ENCODE results near the gene MTR.

Gene MTR

GRCh38 chr1:236800002-236800620, 5.0 kb downstream of the MTR start:
- no peak for DNase-seq

GRCh38 chr1:236800623-236801022, 5.5 kb downstream of the MTR start:
- CTCF ChIA-PET = interaction anchor here (1.0 to 2.0 kb wide), 4 partner anchors 10 to 47 kb away, joined by 4 to 5 read pairs (median 5); no protein-coding TSS in a partner anchor
- POLR2A ChIA-PET = no interaction called here
- no peak overlapping the region for H3K27ac ChIP-seq (ENCODE audit: insufficient read depth in 1 of 2, low read depth in 1 of 2, low read length in 2 of 2, poor library complexity in 1 of 2, severe bottlenecking in 2 of 2)

More at GRCh38 chr1:236800002-236800620, 5.0 kb downstream of the MTR start:
- 71% methylated on average over 4 of the region's 5 CpGs for WGBS (ENCODE audit: insufficient coverage)
- Histone ChIP-seq H3K27ac (ENCODE audit: insufficient read depth in 1 of 2, low read depth in 1 of 2, low read length in 2 of 2, poor library complexity in 1 of 2, severe bottlenecking in 2 of 2) (no peak overlapping the region), H3K4me3 (ENCODE audit: control insufficient read depth in 1 of 7, extremely low read depth in 1 of 7, insufficient read depth in 4 of 7, low read depth in 2 of 7, low read length in 6 of 7) (no peak overlapping the region), H3K27me3 (replicated peaks in 2 of 5; ENCODE audit: control insufficient read depth in 4 of 5, insufficient read depth in 5 of 5, low read length in 4 of 5) (no peaks in the 10 kb centered on the region), H3K9me3 (ENCODE audit: control extremely low read depth in 1 of 5, control insufficient read depth in 4 of 5, insufficient read depth in 2 of 5, low read depth in 1 of 5, low read length in 4 of 5) (no peaks in the 10 kb centered on the region), H3K4me1 (ENCODE audit: control extremely low read depth in 1 of 4, control insufficient read depth in 4 of 4, insufficient read depth in 4 of 4, low read length in 3 of 4) (peaks cover 0 to 27% (median 8%) of the 10 kb centered on the region in 4 experiments), H3K36me3 (ENCODE audit: control insufficient read depth in 4 of 4, insufficient read depth in 4 of 4, low read length in 3 of 4) (peaks cover under 1 to 26% (median 11%) of the 10 kb centered on the region in 4 experiments)
- CTCF ChIA-PET = interaction anchor here (1.0 to 2.0 kb wide), 4 partner anchors 10 to 46 kb away, joined by 3 to 5 read pairs (median 4); no protein-coding TSS in a partner anchor
- POLR2A ChIA-PET = no interaction called here

DNA sequence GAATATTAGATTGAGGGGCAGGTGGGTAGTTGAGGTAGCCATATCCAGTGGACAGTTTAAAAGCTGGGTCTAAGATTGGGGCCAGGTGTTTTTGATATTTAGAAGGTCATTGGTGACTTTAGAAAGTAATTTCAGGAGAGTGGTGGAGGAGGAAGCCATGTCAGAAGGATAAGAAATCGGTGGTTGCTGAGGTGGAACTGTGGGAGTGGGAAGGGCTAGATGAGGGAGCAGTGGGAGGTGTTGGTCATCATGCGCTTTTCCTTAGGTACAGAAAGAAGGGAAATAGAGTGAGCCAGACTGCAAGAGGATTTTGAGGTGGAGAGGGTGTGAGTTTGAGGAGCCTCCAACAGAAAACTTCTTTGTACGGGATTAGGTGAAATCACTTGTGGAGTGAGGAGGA, 7.2 kb downstream of the MTR start:
- ChIA-PET CTCF (no interaction called here), POLR2A (no interaction called here)
- WGBS (ENCODE audit: insufficient coverage) = 90% methylated on average over 2 of the region's 3 CpGs

More at GRCh38 chr1:236800623-236801022, 5.5 kb downstream of the MTR start:
- Histone ChIP-seq H3K4me1 (ENCODE audit: control extremely low read depth in 1 of 4, control insufficient read depth in 4 of 4, insufficient read depth in 4 of 4, low read length in 3 of 4) (peaks cover 0 to 22% (median 6%) of the 10 kb centered on the region in 4 experiments), H3K27me3 (replicated peaks in 2 of 5; ENCODE audit: control insufficient read depth in 4 of 5, insufficient read depth in 5 of 5, low read length in 4 of 5) (no peaks in the 10 kb centered on the region), H3K36me3 (ENCODE audit: control insufficient read depth in 4 of 4, insufficient read depth in 4 of 4, low read length in 3 of 4) (peaks cover 6 to 31% (median 14%) of the 10 kb centered on the region in 4 experiments), H3K4me3 (ENCODE audit: control insufficient read depth in 1 of 7, extremely low read depth in 1 of 7, insufficient read depth in 4 of 7, low read depth in 2 of 7, low read length in 6 of 7) (no peak overlapping the region), H3K9me3 (ENCODE audit: control extremely low read depth in 1 of 5, control insufficient read depth in 4 of 5, insufficient read depth in 2 of 5, low read depth in 1 of 5, low read length in 4 of 5) (no peaks in the 10 kb centered on the region)
- DNase-seq = no peak

DNA sequence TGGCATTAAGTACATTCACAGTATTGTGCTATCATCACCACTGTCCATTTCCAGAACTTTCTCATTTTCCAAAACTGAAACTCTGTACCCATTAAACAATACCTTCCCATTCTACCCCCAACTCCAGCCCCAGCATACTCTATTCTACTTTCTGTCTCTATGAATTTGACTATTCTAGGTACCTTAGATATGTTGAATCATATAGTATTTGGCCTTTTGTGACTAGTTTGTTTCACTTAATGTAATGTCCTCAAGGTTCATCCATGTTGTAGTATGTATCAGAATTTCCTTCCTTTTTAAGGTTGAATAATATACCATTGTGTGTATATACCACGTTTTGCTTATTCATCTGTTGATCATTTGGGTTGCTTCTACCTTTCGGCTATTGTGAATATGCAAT, 11.5 kb downstream of the MTR start:
- CTCF ChIA-PET = no interaction called here

More for the DNA sequence above, 7.2 kb downstream of the MTR start:
- Histone ChIP-seq H3K9me3 (ENCODE audit: control extremely low read depth in 1 of 5, control insufficient read depth in 4 of 5, insufficient read depth in 2 of 5, low read depth in 1 of 5, low read length in 4 of 5) (no peaks in the 10 kb centered on the region), H3K4me3 (ENCODE audit: control insufficient read depth in 1 of 7, extremely low read depth in 1 of 7, insufficient read depth in 4 of 7, low read depth in 2 of 7, low read length in 6 of 7) (no peak overlapping the region), H3K36me3 (ENCODE audit: control insufficient read depth in 4 of 4, insufficient read depth in 4 of 4, low read length in 3 of 4) (peaks cover 12 to 37% (median 21%) of the 10 kb centered on the region in 4 experiments), H3K27me3 (replicated peaks in 2 of 5; ENCODE audit: control insufficient read depth in 4 of 5, insufficient read depth in 5 of 5, low read length in 4 of 5) (no peaks in the 10 kb centered on the region), H3K4me1 (ENCODE audit: control extremely low read depth in 1 of 4, control insufficient read depth in 4 of 4, insufficient read depth in 4 of 4, low read length in 3 of 4) (peaks cover 0 to 9% (median 3%) of the 10 kb centered on the region in 4 experiments), H3K27ac (ENCODE audit: insufficient read depth in 1 of 2, low read depth in 1 of 2, low read length in 2 of 2, poor library complexity in 1 of 2, severe bottlenecking in 2 of 2) (no peak overlapping the region)
- DNase-seq = no peak

DNA sequence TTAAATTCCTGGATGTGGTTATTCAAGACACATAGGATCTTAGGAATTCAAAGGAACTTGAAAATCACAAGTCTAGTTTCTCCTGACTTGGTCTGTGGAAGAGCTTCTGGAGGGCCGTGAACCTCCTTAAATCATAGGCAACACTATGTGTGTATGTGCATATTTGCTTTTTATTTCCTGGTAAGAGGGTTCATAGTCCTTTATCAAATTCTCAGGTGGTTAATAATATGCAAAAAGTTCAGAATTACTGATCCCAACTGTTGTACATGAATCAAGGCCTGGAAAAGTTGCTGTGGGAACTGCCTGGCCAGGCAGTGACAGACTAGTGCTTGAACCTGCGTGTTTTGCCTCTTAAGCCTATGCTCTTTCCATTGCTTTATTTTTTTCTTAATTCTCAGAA, 12.9 kb downstream of the MTR start:
- Histone ChIP-seq H3K4me1 (ENCODE audit: control extremely low read depth in 1 of 4, control insufficient read depth in 4 of 4, insufficient read depth in 4 of 4, low read length in 3 of 4) (peaks cover 0 to 25% (median 4%) of the 10 kb centered on the region in 4 experiments), H3K27me3 (replicated peaks in 2 of 5; ENCODE audit: control insufficient read depth in 4 of 5, insufficient read depth in 5 of 5, low read length in 4 of 5) (no peaks in the 10 kb centered on the region), H3K36me3 (ENCODE audit: control insufficient read depth in 4 of 4, insufficient read depth in 4 of 4, low read length in 3 of 4) (peaks cover 22 to 79% (median 42%) of the 10 kb centered on the region in 4 experiments), H3K27ac (ENCODE audit: insufficient read depth in 1 of 2, low read depth in 1 of 2, low read length in 2 of 2, poor library complexity in 1 of 2, severe bottlenecking in 2 of 2) (peak overlapping the region in 1 of 2 experiments; percentile 67), H3K9me3 (ENCODE audit: control extremely low read depth in 1 of 5, control insufficient read depth in 4 of 5, insufficient read depth in 2 of 5, low read depth in 1 of 5, low read length in 4 of 5) (no peaks in the 10 kb centered on the region), H3K4me3 (ENCODE audit: control insufficient read depth in 1 of 7, extremely low read depth in 1 of 7, insufficient read depth in 4 of 7, low read depth in 2 of 7, low read length in 6 of 7) (no peak overlapping the region)
- CTCF ChIA-PET = interaction anchor here (0.9 to 2.6 kb wide), 2 partner anchors 12 to 49 kb away, joined by 4 to 10 read pairs; no protein-coding TSS in a partner anchor
- POLR2A ChIA-PET = no interaction called here
- no peak for DNase-seq
- 90% methylated on average over 2 of the region's 2 CpGs for WGBS (ENCODE audit: insufficient coverage)

More for the DNA sequence above, 11.5 kb downstream of the MTR start:
- no CpG with 5 or more reads among the region's 2 CpGs for WGBS (ENCODE audit: insufficient coverage)
- H3K36me3 ChIP-seq (ENCODE audit: control insufficient read depth in 4 of 4, insufficient read depth in 4 of 4, low read length in 3 of 4) = peaks cover 17 to 68% (median 33%) of the 10 kb centered on the region in 4 experiments
- no peak overlapping the region for H3K27ac ChIP-seq (ENCODE audit: insufficient read depth in 1 of 2, low read depth in 1 of 2, low read length in 2 of 2, poor library complexity in 1 of 2, severe bottlenecking in 2 of 2)
- no peaks in the 10 kb centered on the region for H3K9me3 ChIP-seq (ENCODE audit: control extremely low read depth in 1 of 5, control insufficient read depth in 4 of 5, insufficient read depth in 2 of 5, low read depth in 1 of 5, low read length in 4 of 5)
- peaks cover 0 to 26% (median 4%) of the 10 kb centered on the region in 4 experiments for H3K4me1 ChIP-seq (ENCODE audit: control extremely low read depth in 1 of 4, control insufficient read depth in 4 of 4, insufficient read depth in 4 of 4, low read length in 3 of 4)
- H3K4me3 ChIP-seq (ENCODE audit: control insufficient read depth in 1 of 7, extremely low read depth in 1 of 7, insufficient read depth in 4 of 7, low read depth in 2 of 7, low read length in 6 of 7) = no peak overlapping the region
- no peaks in the 10 kb centered on the region for H3K27me3 ChIP-seq (replicated peaks in 2 of 5; ENCODE audit: control insufficient read depth in 4 of 5, insufficient read depth in 5 of 5, low read length in 4 of 5)
- no peak for DNase-seq
- POLR2A ChIA-PET = no interaction called here

- Histone ChIP-seq H3K27me3 (replicated peaks in 2 of 5; ENCODE audit: control insufficient read depth in 4 of 5, insufficient read depth in 5 of 5, low read length in 4 of 5) (no peaks in the 10 kb centered on the region), H3K36me3 (ENCODE audit: control insufficient read depth in 4 of 4, insufficient read depth in 4 of 4, low read length in 3 of 4) (peaks cover 17 to 79% (median 44%) of the 10 kb centered on the region in 4 experiments), H3K27ac (ENCODE audit: insufficient read depth in 1 of 2, low read depth in 1 of 2, low read length in 2 of 2, poor library complexity in 1 of 2, severe bottlenecking in 2 of 2) (peak overlapping the region in 1 of 2 experiments; percentile 67), H3K9me3 (ENCODE audit: control extremely low read depth in 1 of 5, control insufficient read depth in 4 of 5, insufficient read depth in 2 of 5, low read depth in 1 of 5, low read length in 4 of 5) (no peaks in the 10 kb centered on the region), H3K4me1 (ENCODE audit: control extremely low read depth in 1 of 4, control insufficient read depth in 4 of 4, insufficient read depth in 4 of 4, low read length in 3 of 4) (peaks cover 0 to 25% (median 4%) of the 10 kb centered on the region in 4 experiments), H3K4me3 (ENCODE audit: control insufficient read depth in 1 of 7, extremely low read depth in 1 of 7, insufficient read depth in 4 of 7, low read depth in 2 of 7, low read length in 6 of 7) (no peak overlapping the region)
- POLR2A ChIA-PET = no interaction called here
- DNase-seq = peak; percentile 34 to 75 (median 73)
- CTCF ChIA-PET = interaction anchor here (0.9 to 2.6 kb wide), 4 partner anchors 12 to 50 kb away, joined by 3 to 10 read pairs (median 4); no protein-coding TSS in a partner anchor
- 47% methylated on average over 6 of the region's 8 CpGs for WGBS (ENCODE audit: insufficient coverage)
Measured at GRCh38 chr1:236808564-236809130, 13.6 kb downstream of the MTR start.

- POLR2A ChIA-PET = no interaction called here
- CTCF ChIA-PET = interaction anchor here (0.9 to 2.6 kb wide), 4 partner anchors 13 to 50 kb away, joined by 3 to 10 read pairs (median 4); no protein-coding TSS in a partner anchor
- DNase-seq = peak in 2 of 3 donors; percentile 12
- H3K27ac ChIP-seq (ENCODE audit: insufficient read depth in 1 of 2, low read depth in 1 of 2, low read length in 2 of 2, poor library complexity in 1 of 2, severe bottlenecking in 2 of 2) = peak overlapping the region in 1 of 2 experiments; percentile 67
- H3K4me1 ChIP-seq (ENCODE audit: control extremely low read depth in 1 of 4, control insufficient read depth in 4 of 4, insufficient read depth in 4 of 4, low read length in 3 of 4) = peaks cover 0 to 25% (median 4%) of the 10 kb centered on the region in 4 experiments
- no peak overlapping the region for H3K4me3 ChIP-seq (ENCODE audit: control insufficient read depth in 1 of 7, extremely low read depth in 1 of 7, insufficient read depth in 4 of 7, low read depth in 2 of 7, low read length in 6 of 7)
- no CpG with 5 or more reads among the region's 1 CpG for WGBS (ENCODE audit: insufficient coverage)
- H3K36me3 ChIP-seq (ENCODE audit: control insufficient read depth in 4 of 4, insufficient read depth in 4 of 4, low read length in 3 of 4) = peaks cover 15 to 79% (median 44%) of the 10 kb centered on the region in 4 experiments
- no peaks in the 10 kb centered on the region for H3K9me3 ChIP-seq (ENCODE audit: control extremely low read depth in 1 of 5, control insufficient read depth in 4 of 5, insufficient read depth in 2 of 5, low read depth in 1 of 5, low read length in 4 of 5)
- H3K27me3 ChIP-seq (replicated peaks in 2 of 5; ENCODE audit: control insufficient read depth in 4 of 5, insufficient read depth in 5 of 5, low read length in 4 of 5) = no peaks in the 10 kb centered on the region
Measured at GRCh38 chr1:236809148-236809547, 14.1 kb downstream of the MTR start.
